NB4 (cell line): ENCODE measurements around the gene P2RY2.

Source experiments
- DNase-seq: peaks from one replicate; pipeline ENCODE4 v3.0.0; 2010; ENCODE audit warnings: low read depth
- H3K4me3 ChIP-seq: one replicate; pipeline ENCODE4 v1.5.1; 2011; ENCODE audit warnings: mild to moderate bottlenecking, low read depth, low read length, moderate library complexity
- CTCF ChIP-seq: IDR thresholded peaks from one replicate; pipeline ENCODE4 v1.5.1; 2012; ENCODE audit warnings: low read depth, low read length
- MAX ChIP-seq: IDR thresholded peaks from 2 replicates; pipeline ENCODE4 v1.6.1; 2011; ENCODE audit warnings: low read depth, low read length
- MYC ChIP-seq: IDR thresholded peaks from 2 replicates; pipeline ENCODE4 v1.6.1; 2011; ENCODE audit warnings: low read depth, low read length
- POLR2A ChIP-seq: IDR thresholded peaks from 2 replicates; pipeline ENCODE4 v1.6.1; 2011; ENCODE audit warnings: mild to moderate bottlenecking; ENCODE audit not compliant: insufficient read length; ENCODE audit errors: extremely low read depth

The P2RY2 gene

GRCh38 chr11:73249304-73249703 lies 31.2 kb downstream of the P2RY2 start:
- no peak overlapping the region for H3K4me3 ChIP-seq

GRCh38 chr11:73249853-73250783 lies 32.0 kb downstream of the P2RY2 start:
- no peak overlapping the region for H3K4me3 ChIP-seq
- TF ChIP-seq POLR2A (no peak), MYC (no peak), CTCF (no peak), MAX (no peak)
- DNase-seq = peak; percentile 45

More at GRCh38 chr11:73249304-73249703, 31.2 kb downstream of the P2RY2 start:
- TF ChIP-seq MYC (no peak), MAX (no peak), CTCF (no peak), POLR2A (no peak)
- no peak for DNase-seq

GRCh38 chr11:73252577-73253191 lies 34.6 kb downstream of the P2RY2 start:
- H3K4me3 ChIP-seq = no peak overlapping the region
- 0 out of 2 replicates have a peak, but pooled peaks have one; percentile 11 for TF ChIP-seq MYC
- peak; percentile 17 for TF ChIP-seq CTCF
- no peak for TF ChIP-seq MAX
- peak; percentile 51 for DNase-seq

GRCh38 chr11:73257342-73258103 lies 39.4 kb downstream of the P2RY2 start:
- no peak for DNase-seq
- no peak for TF ChIP-seq CTCF
- no peak for TF ChIP-seq MAX
- TF ChIP-seq MYC = no peak
- no peak for TF ChIP-seq POLR2A
- no peak overlapping the region for H3K4me3 ChIP-seq

GRCh38 chr11:73258104-73259035 lies 40.3 kb downstream of the P2RY2 start:
- H3K4me3 ChIP-seq = no peak overlapping the region
- DNase-seq = no peak
- no peak for TF ChIP-seq POLR2A
- TF ChIP-seq MYC = no peak
- no peak for TF ChIP-seq CTCF
- TF ChIP-seq MAX = no peak
